H1 (cell line): ENCODE results near the gene MIB2. TPM values are rescaled to one million over a fixed set of nuclear protein-coding genes. Genes with fewer than 3 reads are reported as not detected.

ENCODE experiments used
- CHD7 ChIP-seq: fragments of 300-600 bp; sonication (generic); IDR thresholded peaks from 2 replicates; pipeline ENCODE4 v1.7.1; 2012; ENCODE audit warnings: low read length, moderate library complexity, mild to moderate bottlenecking, inconsistent platforms; ENCODE audit not compliant: insufficient replicate concordance
- CTCF ChIP-seq, 3 experiments: IDR thresholded peaks; 1 replicate in 2 of 3; 2 replicates in 1 of 3; pipeline versions ENCODE4 v1.5.1 to v1.6.1; 2011; ENCODE audit warnings: low read length in 3 of 3, mild to moderate bottlenecking in 3 of 3, inconsistent platforms in 2 of 3, low read depth in 1 of 3, moderate library complexity in 1 of 3; ENCODE audit not compliant: insufficient read depth in 1 of 3; ENCODE audit errors: control extremely low read depth in 1 of 3
- RNF2 ChIP-seq: fragments of 200-900, 300-1000 bp; sonication (generic); IDR thresholded peaks from 2 replicates; pipeline ENCODE4 v1.7.1; 2016; ENCODE audit warnings: borderline replicate concordance, low read depth, mild to moderate bottlenecking, antibody characterized with exemption, low read length; ENCODE audit not compliant: poor library complexity, severe bottlenecking; ENCODE audit errors: missing control alignments
- TAF1 ChIP-seq: IDR thresholded peaks from 2 replicates; pipeline ENCODE4 v1.6.1; 2011; ENCODE audit warnings: mild to moderate bottlenecking, low read depth, low read length
- USF2 ChIP-seq: IDR thresholded peaks from 2 replicates; pipeline ENCODE4 v1.6.1; 2011; ENCODE audit warnings: low read length, improper control_type of control experiment
- polyA plus RNA-seq, 7 experiments: library from polyadenylated mRNA; depleted of rRNA in 3 of 7; stranded (reverse) in 5 of 7; unstranded in 2 of 7; fragments of >200 nt in 5 of 7; fragments of 200-250 nt in 2 of 7; gene quantifications; 1 replicate in 5 of 7; 2 replicates in 1 of 7; 4 replicates in 1 of 7; pipeline versions ENCODE4 v1.2.1 to v1.2.3, GENCODE V29; 2011 to 2013; ENCODE audit warnings: missing spikeins in 2 of 7, mixed read lengths in 2 of 7
- total RNA-seq: library from RNA; stranded (reverse); fragmentation: NEBNext Ultra II Directional; extraction: Animal tissue kit (Norgen Biotek cat#: 25700); gene quantifications from 2 replicates; pipeline ENCODE4 v1.2.1, GENCODE V29; 2021

Gene MIB2
- total and polyA plus RNA-seq, 2 of the 8 experiments (the other 6 are each of a cell fraction or from before 2014, with no cell fraction given), result 32.5 to 60.0 TPM

- no peak for TF ChIP-seq CHD7
- TF ChIP-seq RNF2, result no peak
- TF ChIP-seq CTCF (IDR thresholded peaks at IDR 0.05; ENCODE audit: control extremely low read depth in 1 of 3, insufficient read depth in 1 of 3, low read depth in 1 of 3, low read length in 3 of 3), result peak in 1 of 3 experiments; percentile 3; a peak in 1 of 4 replicates
- TF ChIP-seq TAF1, result peak; percentile 96
- TF ChIP-seq USF2, result no peak; the same call in 1 of the 2 replicates
Measured at GRCh38 chr1:1574721-1575537, 40.4 kb upstream of the MIB2 start, which contains the start of gene SSU72 (continued).
